ENCODE measurements around the gene PTPA. TPM values are rescaled to one million over a fixed set of nuclear protein-coding genes. Genes with fewer than 3 reads are reported as not detected.
"Not testable (repeated sequence)": the region's sequence is repeated elsewhere in the genome, so short reads cannot be mapped to it uniquely, and the experiment has no call there.

PTPA gene
- total RNA-seq, 1 donor from 2014 or later: 220 TPM

DNA sequence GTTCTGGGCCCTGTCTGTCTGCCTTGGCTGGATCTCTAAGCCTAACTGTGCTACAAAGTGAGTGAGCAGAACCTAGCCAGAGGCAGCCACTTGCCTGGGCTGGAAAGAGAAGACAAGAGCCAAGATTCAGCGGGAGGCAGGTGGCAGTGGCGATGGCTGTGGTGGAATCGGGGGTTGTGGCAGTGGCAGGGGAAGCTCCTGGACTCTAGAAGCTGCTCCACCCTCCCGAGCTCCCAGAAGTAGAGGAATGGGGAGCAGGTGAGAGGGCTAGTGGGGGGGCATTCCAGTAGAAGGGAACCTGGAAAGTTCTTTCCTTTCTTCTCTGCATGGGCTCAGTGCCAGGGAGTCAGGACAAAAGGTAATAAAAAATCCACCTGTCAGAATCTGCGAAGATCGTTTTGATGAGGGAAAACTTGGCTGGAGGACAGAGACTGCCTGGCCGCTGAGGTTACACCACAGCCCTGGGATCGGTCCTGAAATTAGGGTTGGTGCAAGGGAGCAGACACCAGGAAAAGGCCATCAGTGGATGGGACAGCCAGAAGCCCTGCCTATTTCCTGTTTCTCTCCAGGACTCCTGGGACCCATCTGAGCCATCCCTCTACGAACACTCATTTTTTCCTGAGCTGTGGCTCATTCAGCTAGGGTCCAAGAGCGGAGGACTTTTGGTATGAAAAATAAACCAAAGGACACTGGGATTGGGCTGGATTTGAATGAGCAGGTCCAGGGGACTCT lies 2.2 kb upstream of the PTPA start:
- TF ChIP-seq, protein P1, sequence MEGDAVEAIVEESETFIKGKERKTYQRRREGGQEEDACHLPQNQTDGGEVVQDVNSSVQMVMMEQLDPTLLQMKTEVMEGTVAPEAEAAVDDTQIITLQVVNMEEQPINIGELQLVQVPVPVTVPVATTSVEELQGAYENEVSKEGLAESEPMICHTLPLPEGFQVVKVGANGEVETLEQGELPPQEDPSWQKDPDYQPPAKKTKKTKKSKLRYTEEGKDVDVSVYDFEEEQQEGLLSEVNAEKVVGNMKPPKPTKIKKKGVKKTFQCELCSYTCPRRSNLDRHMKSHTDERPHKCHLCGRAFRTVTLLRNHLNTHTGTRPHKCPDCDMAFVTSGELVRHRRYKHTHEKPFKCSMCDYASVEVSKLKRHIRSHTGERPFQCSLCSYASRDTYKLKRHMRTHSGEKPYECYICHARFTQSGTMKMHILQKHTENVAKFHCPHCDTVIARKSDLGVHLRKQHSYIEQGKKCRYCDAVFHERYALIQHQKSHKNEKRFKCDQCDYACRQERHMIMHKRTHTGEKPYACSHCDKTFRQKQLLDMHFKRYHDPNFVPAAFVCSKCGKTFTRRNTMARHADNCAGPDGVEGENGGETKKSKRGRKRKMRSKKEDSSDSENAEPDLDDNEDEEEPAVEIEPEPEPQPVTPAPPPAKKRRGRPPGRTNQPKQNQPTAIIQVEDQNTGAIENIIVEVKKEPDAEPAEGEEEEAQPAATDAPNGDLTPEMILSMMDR (conservative IDR thresholded peaks at IDR 0.05; ENCODE audit: low read depth, low read length): no peak
- peak overlapping the region; percentile 93 for H3K4me3 ChIP-seq (ENCODE audit: low read depth, low read length)
- no peak for DNase-seq (ENCODE audit: low read depth)

GRCh38 chr9:129109537-129109903 lies 1.7 kb upstream of the PTPA start:
- TF ChIP-seq, protein P1 (conservative IDR thresholded peaks at IDR 0.05; ENCODE audit: low read depth, low read length): no peak
- DNase-seq (ENCODE audit: low read depth): no peak
- H3K4me3 ChIP-seq (ENCODE audit: low read depth, low read length): peak overlapping the region; percentile 93

DNA sequence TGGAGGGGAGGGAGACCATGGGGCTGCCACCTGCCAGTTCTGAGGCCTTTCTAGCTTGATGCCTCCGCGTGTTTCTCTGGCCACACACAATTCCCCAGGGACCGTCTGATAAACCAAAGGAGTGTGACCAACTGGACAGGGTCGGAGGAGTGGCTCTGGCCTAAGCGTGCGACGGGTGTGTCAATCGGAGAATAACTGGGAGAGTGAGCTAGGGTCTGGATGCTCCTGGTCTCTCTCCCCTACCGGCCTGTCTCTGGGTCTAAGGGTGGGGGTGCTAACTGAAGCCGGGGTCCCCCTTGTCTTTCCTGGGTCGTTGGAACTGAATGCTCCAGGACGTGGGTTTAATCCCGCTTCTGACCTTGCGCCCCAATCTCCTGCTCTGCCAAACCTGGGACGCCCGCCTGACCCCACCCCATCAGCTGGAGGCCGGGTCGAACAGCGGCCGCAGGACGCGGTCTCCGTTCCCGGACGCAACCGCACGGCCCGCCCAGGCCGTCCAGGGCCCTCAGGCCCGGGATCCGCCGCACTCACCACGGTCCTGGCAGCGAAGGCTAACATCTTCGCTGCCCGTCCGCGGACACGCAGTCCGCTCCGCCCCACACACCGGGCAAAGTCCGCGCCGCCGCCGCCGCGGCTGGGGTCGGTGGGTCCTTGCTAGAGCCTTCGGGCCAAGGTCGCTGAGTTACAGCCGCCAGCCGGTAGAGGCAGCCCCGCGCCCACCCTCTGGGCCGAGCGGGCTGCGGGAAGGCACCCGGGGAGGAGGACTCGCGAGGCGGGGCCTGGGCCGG lies 1.1 kb upstream of the PTPA start:
- peak overlapping the region; percentile 93 for H3K4me3 ChIP-seq (ENCODE audit: low read depth, low read length)
- DNase-seq (ENCODE audit: low read depth): no peak
- TF ChIP-seq, protein P1 (conservative IDR thresholded peaks at IDR 0.05; ENCODE audit: low read depth, low read length): no peak

DNA sequence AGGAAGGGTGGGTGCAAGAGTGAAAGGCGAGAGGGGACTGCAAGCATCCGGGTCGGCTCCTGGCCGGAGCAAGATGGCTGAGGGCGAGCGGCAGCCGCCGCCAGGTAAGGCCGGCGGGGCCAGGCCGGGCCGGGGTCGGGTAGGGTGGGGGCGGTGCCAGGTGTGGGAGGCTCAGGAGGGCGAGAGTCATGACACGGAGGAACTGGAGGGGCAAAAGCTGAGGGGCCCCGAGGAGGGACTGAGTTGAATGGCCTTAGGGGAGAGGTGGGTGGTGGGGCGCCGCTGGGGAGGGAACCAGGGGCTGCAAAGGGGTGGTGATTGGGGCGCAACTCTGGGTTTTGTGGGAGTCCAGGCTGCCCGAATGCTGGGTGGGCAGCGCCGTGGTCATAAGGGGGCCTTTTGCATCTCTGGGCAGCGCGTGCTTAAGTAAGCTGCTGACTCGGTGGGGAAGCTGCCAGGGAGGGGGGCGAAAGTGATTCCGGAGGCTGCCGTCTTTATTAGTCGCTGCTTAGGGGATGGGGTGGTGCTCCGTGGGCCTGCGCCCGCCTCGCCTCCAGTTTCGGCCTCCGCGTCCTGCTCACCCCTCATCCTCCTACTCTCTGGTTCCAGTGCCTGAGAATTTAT lies 425 bp downstream of the PTPA start:
- TF ChIP-seq, protein P1 (conservative IDR thresholded peaks at IDR 0.05; ENCODE audit: low read depth, low read length): no peak
- DNase-seq (ENCODE audit: low read depth): no peak
- peak overlapping the region; percentile 93 for H3K4me3 ChIP-seq (ENCODE audit: low read depth, low read length)

- peak overlapping the region; percentile 93 for H3K4me3 ChIP-seq (ENCODE audit: low read depth, low read length)
- DNase-seq (ENCODE audit: low read depth): not testable (repeated sequence)
These were observed 1.3 kb downstream of the PTPA start for GRCh38 chr9:129112526-129112925.

DNA sequence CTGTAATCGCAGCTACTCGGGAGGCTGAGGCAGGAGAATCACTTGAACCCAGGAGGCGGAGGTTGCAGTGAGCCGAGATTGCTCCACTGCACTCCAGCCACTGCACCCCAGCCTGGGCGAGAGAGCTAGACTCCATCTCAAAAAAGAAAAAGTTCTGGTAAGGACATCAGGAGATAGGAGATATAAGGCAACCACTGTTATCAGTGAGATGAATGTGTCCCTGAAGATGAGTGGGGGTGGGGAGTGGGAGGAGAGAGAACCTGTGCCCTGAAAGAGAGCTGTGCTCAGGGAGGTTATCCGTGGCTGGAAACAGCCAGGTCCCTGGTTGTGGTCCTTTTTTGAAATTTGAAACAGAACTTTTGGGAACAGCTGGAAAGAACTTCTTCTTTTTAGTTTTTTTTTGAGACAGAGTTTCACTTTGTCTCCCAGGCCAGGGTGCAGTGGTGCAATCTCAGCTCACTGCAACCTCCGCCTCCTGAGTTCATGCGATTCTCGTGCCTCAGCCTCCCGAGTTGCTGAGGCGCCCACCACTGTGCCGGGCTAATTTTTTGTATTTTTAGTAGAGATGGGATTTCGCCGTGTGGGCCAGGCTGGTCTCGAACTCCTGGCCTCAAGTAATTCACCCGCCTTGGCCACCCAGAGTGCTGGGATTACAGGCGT lies 2.6 kb downstream of the PTPA start:
- DNase-seq (ENCODE audit: low read depth): no peak
- no peak overlapping the region for H3K4me3 ChIP-seq (ENCODE audit: low read depth, low read length)
- TF ChIP-seq, protein P1 (conservative IDR thresholded peaks at IDR 0.05; ENCODE audit: low read depth, low read length): no peak

- DNase-seq (ENCODE audit: low read depth): no peak
- TF ChIP-seq, protein P1 (conservative IDR thresholded peaks at IDR 0.05; ENCODE audit: low read depth, low read length): no peak
- H3K4me3 ChIP-seq (ENCODE audit: low read depth, low read length): no peak overlapping the region
These were observed 7.6 kb downstream of the PTPA start for GRCh38 chr9:129118799-129119198.
